SU-DHL-6 (cell line): Measurements from ENCODE around the gene CCDC194.

Experiments
- H2AFZ ChIP-seq: fragments of 200-600 bp; sonication (generic); 2 replicates; pipeline ENCODE4 v1.6.1; 2014; ENCODE audit warnings: low read depth, mild to moderate bottlenecking, moderate library complexity, mixed read lengths, antibody characterized with exemption, low read length; ENCODE audit not compliant: severe bottlenecking
- H3F3A ChIP-seq: fragments of 200-600 bp; shearing (Covaris generic); 2 replicates; pipeline ENCODE4 v1.6.0; 2016; ENCODE audit warnings: antibody characterized with exemption, mild to moderate bottlenecking; ENCODE audit not compliant: insufficient read depth
- H3K27ac ChIP-seq: fragments of 200-600 bp; sonication (generic); 2 replicates; pipeline ENCODE4 v1.5.1; 2016; ENCODE audit warnings: low read depth, mild to moderate bottlenecking, low read length, moderate library complexity, mixed read lengths
- H3K27me3 ChIP-seq: fragments of 200-600 bp; sonication (generic), shearing (Covaris generic); 2 replicates; pipeline ENCODE4 v1.6.0; 2014; ENCODE audit warnings: mild to moderate bottlenecking, low read length
- H3K36me3 ChIP-seq: fragments of 200-600 bp; sonication (generic); 2 replicates; pipeline ENCODE4 v1.6.1; 2014; ENCODE audit warnings: mild to moderate bottlenecking, low read length, mixed read lengths
- H3K4me2 ChIP-seq: fragments of 300-600, 200-600 bp; shearing (Covaris generic), sonication (generic); 2 replicates; pipeline ENCODE4 v1.6.0; 2014; ENCODE audit warnings: low read length, low read depth, mild to moderate bottlenecking; ENCODE audit not compliant: poor library complexity, severe bottlenecking
- H3K4me3 ChIP-seq: fragments of 200-600 bp; sonication (generic); 2 replicates; pipeline ENCODE4 v1.5.1; 2014; ENCODE audit warnings: antibody characterized with exemption, low read length, mild to moderate bottlenecking, mixed read lengths; ENCODE audit not compliant: insufficient read depth, poor library complexity, severe bottlenecking
- H3K79me2 ChIP-seq: fragments of 200-600 bp; sonication (generic); 2 replicates; pipeline ENCODE4 v1.6.1; 2014; ENCODE audit warnings: mild to moderate bottlenecking, low read length, moderate library complexity; ENCODE audit not compliant: insufficient read depth
- H3K9ac ChIP-seq: fragments of 200-600 bp; sonication (generic); 2 replicates; pipeline ENCODE4 v1.7.0; 2014; ENCODE audit warnings: mild to moderate bottlenecking, low read length
- H3K9me2 ChIP-seq: fragments of 200-600 bp; sonication (generic); replicated peaks from 2 replicates; pipeline ENCODE4 v1.6.1; 2014; ENCODE audit warnings: low read length; ENCODE audit not compliant: insufficient read depth
- H3K9me3 ChIP-seq: fragments of 200-600 bp; sonication (generic); 2 replicates; pipeline ENCODE4 v1.6.1; 2014; ENCODE audit warnings: low read length, mixed read lengths; ENCODE audit not compliant: insufficient read depth
- H4K20me1 ChIP-seq: fragments of 200-600 bp; sonication (generic); 2 replicates; pipeline ENCODE4 v1.6.1; 2014; ENCODE audit warnings: low read depth, mild to moderate bottlenecking, antibody characterized with exemption, low read length, moderate library complexity, mixed read lengths
- EZH2phosphoT487 ChIP-seq: fragments of 200-600 bp; sonication (generic), shearing (Covaris generic); conservative IDR thresholded peaks from 2 replicates; pipeline ENCODE4 v1.6.1; 2018; ENCODE audit warnings: mild to moderate bottlenecking, antibody characterized with exemption, low read length, moderate library complexity, mixed read lengths
- TF ChIP-seq, protein P1 (sequence below): fragments of 200-600 bp; sonication (generic); IDR thresholded peaks from one replicate; pipeline ENCODE4 v1.5.1; 2017; ENCODE audit warnings: antibody characterized with exemption, mild to moderate bottlenecking, low read length, moderate library complexity; ENCODE audit not compliant: insufficient read depth, poor library complexity, severe bottlenecking

The CCDC194 gene

DNA sequence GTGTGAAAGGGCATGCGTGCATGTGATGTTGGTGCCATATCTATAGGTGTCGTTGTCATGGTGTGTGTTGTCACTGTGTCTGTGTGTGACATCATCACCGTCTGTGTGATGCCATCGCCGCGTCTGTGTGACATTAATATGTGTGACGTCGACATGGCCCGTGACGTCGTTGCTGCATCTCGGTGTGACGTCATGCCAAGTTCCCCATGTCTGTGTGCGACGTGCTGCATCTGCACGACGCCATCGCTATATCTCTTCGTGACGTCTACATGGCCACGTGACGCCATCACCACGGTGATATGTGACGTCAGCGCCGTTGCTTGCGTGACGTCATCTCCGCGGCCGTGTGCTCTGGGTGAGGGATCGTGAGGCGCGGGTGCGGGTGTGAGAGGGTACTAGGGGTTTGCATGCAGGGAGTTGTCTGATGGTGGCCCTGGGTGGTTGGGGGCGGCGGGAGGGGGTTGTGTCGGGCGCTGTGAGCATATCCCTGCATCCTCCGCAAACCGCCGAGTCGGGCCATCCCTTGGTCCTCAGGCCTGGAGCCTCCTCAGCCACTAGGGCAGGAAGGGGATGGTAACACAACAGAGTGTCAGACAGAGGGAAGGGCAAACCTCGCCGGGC, 42.1 kb downstream of the CCDC194 start:
- H3K4me2 ChIP-seq: no peak overlapping the region
- no peak overlapping the region for H3K27ac ChIP-seq
- H3K27me3 ChIP-seq: no peaks in the 10 kb centered on the region
- H3K9me3 ChIP-seq: no peaks in the 10 kb centered on the region
- H3K9me2 ChIP-seq: no peaks in the 10 kb centered on the region
- H3K36me3 ChIP-seq: no peaks in the 10 kb centered on the region
- H3F3A ChIP-seq: no peaks in the 10 kb centered on the region
- no peak overlapping the region for H2AFZ ChIP-seq
- H4K20me1 ChIP-seq: no peaks in the 10 kb centered on the region
- H3K79me2 ChIP-seq: no peaks in the 10 kb centered on the region
- no peak overlapping the region for H3K9ac ChIP-seq
- H3K4me3 ChIP-seq: no peak overlapping the region
- TF ChIP-seq, protein P1, sequence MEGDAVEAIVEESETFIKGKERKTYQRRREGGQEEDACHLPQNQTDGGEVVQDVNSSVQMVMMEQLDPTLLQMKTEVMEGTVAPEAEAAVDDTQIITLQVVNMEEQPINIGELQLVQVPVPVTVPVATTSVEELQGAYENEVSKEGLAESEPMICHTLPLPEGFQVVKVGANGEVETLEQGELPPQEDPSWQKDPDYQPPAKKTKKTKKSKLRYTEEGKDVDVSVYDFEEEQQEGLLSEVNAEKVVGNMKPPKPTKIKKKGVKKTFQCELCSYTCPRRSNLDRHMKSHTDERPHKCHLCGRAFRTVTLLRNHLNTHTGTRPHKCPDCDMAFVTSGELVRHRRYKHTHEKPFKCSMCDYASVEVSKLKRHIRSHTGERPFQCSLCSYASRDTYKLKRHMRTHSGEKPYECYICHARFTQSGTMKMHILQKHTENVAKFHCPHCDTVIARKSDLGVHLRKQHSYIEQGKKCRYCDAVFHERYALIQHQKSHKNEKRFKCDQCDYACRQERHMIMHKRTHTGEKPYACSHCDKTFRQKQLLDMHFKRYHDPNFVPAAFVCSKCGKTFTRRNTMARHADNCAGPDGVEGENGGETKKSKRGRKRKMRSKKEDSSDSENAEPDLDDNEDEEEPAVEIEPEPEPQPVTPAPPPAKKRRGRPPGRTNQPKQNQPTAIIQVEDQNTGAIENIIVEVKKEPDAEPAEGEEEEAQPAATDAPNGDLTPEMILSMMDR: no peak
- no peak for TF ChIP-seq EZH2phosphoT487

DNA sequence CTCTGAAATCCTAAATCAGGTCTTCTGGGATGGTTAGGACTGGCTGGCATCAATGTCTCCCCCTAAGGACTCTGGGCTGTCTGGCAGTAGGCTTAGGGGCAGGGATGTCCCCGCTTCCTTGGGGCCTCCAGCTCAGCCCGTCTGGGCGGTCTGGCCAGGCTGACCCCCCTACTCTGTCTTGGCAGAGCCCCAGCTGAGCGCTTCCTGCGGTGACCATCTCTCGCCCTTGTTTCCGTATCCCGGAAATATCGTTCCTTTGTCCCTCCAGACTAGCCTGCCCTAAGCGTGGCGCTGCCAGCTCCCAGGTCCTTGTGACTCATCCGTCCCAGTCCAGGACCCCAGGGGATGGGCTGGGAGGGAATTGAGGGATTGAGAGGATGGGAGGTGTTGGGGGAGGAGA, 45.3 kb downstream of the CCDC194 start:
- no peak overlapping the region for H3K9ac ChIP-seq
- no peaks in the 10 kb centered on the region for H4K20me1 ChIP-seq
- no peaks in the 10 kb centered on the region for H3K79me2 ChIP-seq
- H3K9me3 ChIP-seq: no peaks in the 10 kb centered on the region
- H2AFZ ChIP-seq: no peak overlapping the region
- no peak overlapping the region for H3K4me2 ChIP-seq
- TF ChIP-seq, protein P1: no peak
- H3K27ac ChIP-seq: no peak overlapping the region
- H3K4me3 ChIP-seq: no peak overlapping the region
- H3K36me3 ChIP-seq: no peaks in the 10 kb centered on the region
- no peaks in the 10 kb centered on the region for H3K9me2 ChIP-seq
- no peaks in the 10 kb centered on the region for H3K27me3 ChIP-seq
- peaks cover 8% of the 10 kb centered on the region for H3F3A ChIP-seq

DNA sequence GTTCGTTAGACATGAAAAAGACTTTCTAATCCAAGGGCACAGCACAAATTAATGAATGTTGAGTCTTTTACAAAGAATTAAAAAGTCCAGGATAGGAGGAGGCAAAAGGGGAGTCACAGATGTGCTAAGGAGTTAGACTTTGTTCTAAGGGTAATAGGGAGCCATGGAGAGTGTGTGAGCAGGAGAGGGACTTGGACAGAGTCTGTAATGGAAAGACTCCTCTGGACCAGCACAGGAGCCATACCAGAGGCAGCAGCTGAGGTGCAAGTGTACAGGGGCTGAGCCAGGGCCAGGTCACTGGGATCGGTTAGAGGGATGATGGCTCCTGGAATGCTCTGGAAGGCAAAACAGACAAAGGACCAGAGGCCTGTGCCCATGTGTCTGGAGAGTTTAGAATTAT, 46.1 kb downstream of the CCDC194 start:
- TF ChIP-seq, protein P1: no peak
- no peak for TF ChIP-seq EZH2phosphoT487
- no peaks in the 10 kb centered on the region for H4K20me1 ChIP-seq
- H3K9me3 ChIP-seq: no peaks in the 10 kb centered on the region
- H3K36me3 ChIP-seq: no peaks in the 10 kb centered on the region
- no peak overlapping the region for H3K4me3 ChIP-seq
- no peaks in the 10 kb centered on the region for H3K27me3 ChIP-seq
- no peak overlapping the region for H2AFZ ChIP-seq
- peaks cover 8% of the 10 kb centered on the region for H3F3A ChIP-seq
- no peak overlapping the region for H3K9ac ChIP-seq
- H3K79me2 ChIP-seq: no peaks in the 10 kb centered on the region
- H3K4me2 ChIP-seq: no peak overlapping the region
- no peak overlapping the region for H3K27ac ChIP-seq
- H3K9me2 ChIP-seq: no peaks in the 10 kb centered on the region

DNA sequence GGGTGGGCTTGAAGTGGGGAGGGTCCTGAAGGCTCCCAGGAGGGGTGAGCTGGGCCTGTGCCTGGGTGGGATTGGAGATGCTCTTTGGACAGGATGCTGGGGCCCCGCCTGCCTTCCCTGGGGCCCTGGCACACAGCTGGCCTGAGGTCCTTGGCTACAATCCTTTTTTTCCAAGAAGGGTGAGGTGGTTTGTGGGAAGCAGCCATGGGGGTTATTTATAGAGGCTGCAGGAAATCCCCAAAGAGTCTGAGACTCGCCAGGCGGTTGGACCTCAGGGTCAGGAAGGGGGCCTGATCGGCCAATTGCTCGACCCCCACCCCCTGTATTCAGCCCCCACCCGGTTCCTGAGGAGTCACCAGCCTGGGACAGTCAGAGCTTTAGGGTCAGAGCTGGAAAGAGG, 46.6 kb downstream of the CCDC194 start:
- H3K9me2 ChIP-seq: no peaks in the 10 kb centered on the region
- H3K27me3 ChIP-seq: no peaks in the 10 kb centered on the region
- H3K4me2 ChIP-seq: no peak overlapping the region
- H4K20me1 ChIP-seq: no peaks in the 10 kb centered on the region
- no peak for TF ChIP-seq EZH2phosphoT487
- TF ChIP-seq, protein P1: no peak
- H3K4me3 ChIP-seq: no peak overlapping the region
- no peak overlapping the region for H2AFZ ChIP-seq
- no peaks in the 10 kb centered on the region for H3K36me3 ChIP-seq
- peaks cover 8% of the 10 kb centered on the region for H3F3A ChIP-seq
- no peaks in the 10 kb centered on the region for H3K9me3 ChIP-seq
- H3K27ac ChIP-seq: no peak overlapping the region
- no peak overlapping the region for H3K9ac ChIP-seq
- H3K79me2 ChIP-seq: no peaks in the 10 kb centered on the region
